OCI-LY1 (cell line): ENCODE data around the gene PDE1A.

ENCODE experiments used
- H2AFZ ChIP-seq: fragments of 200-600 bp; sonication (generic), shearing (Covaris generic); 2 replicates; pipeline ENCODE4 v1.6.0; 2014; ENCODE audit warnings: antibody characterized with exemption, mild to moderate bottlenecking, low read length
- H3F3A ChIP-seq: fragments of 200-600 bp; sonication (generic), shearing (Covaris generic); 2 replicates; pipeline ENCODE4 v1.6.0; 2014; ENCODE audit warnings: mild to moderate bottlenecking, antibody characterized with exemption, low read length, moderate library complexity; ENCODE audit not compliant: insufficient read depth
- H3K27ac ChIP-seq: fragments of 200-600 bp; sonication (generic); 2 replicates; pipeline ENCODE4 v1.5.1; 2014; ENCODE audit warnings: low read length, mixed run types, mild to moderate bottlenecking, low read depth; ENCODE audit not compliant: poor library complexity, severe bottlenecking
- H3K27me3 ChIP-seq: fragments of 200-600 bp; sonication (generic); 2 replicates; pipeline ENCODE4 v1.6.0; 2014; ENCODE audit warnings: antibody characterized with exemption, mild to moderate bottlenecking, low read length, moderate library complexity; ENCODE audit not compliant: insufficient read depth
- H3K36me3 ChIP-seq: fragments of 200-600 bp; sonication (generic); 2 replicates; pipeline ENCODE4 v1.6.1; 2014; ENCODE audit warnings: mild to moderate bottlenecking, antibody characterized with exemption, low read length, moderate library complexity, mixed read lengths; ENCODE audit not compliant: insufficient read depth
- H3K4me1 ChIP-seq: fragments of 200-600 bp; sonication (generic); 2 replicates; pipeline ENCODE4 v1.5.1; 2014; ENCODE audit warnings: mild to moderate bottlenecking, low read length, moderate library complexity; ENCODE audit not compliant: insufficient read depth, severe bottlenecking
- H3K4me2 ChIP-seq: fragments of 200-600 bp; sonication (generic), shearing (Covaris generic); 2 replicates; pipeline ENCODE4 v1.6.1; 2014; ENCODE audit warnings: low read length
- H3K4me3 ChIP-seq: fragments of 200-600 bp; sonication (generic); 2 replicates; pipeline ENCODE4 v1.5.1; 2014; ENCODE audit warnings: low read length, low read depth, mild to moderate bottlenecking, mixed read lengths; ENCODE audit not compliant: poor library complexity, severe bottlenecking
- H3K79me2 ChIP-seq: fragments of 200-600 bp; shearing (Covaris generic); 2 replicates; pipeline ENCODE4 v1.6.1; 2016; ENCODE audit warnings: mixed run types, low read length, mixed read lengths; ENCODE audit not compliant: insufficient read depth
- H3K9ac ChIP-seq: fragments of 200-600 bp; sonication (generic), shearing (Covaris generic); 2 replicates; pipeline ENCODE4 v1.6.1; 2014; ENCODE audit warnings: mild to moderate bottlenecking, low read length, mixed read lengths
- H3K9me2 ChIP-seq: fragments of 200-600 bp; sonication (generic), shearing (Covaris generic); 2 replicates; pipeline ENCODE4 v1.6.1; 2014; ENCODE audit warnings: low read depth, mild to moderate bottlenecking, low read length, mixed read lengths
- H3K9me3 ChIP-seq: fragments of 200-600 bp; shearing (Covaris generic); 2 replicates; pipeline ENCODE4 v1.6.1; 2014; ENCODE audit warnings: low read length, mixed read lengths
- H4K20me1 ChIP-seq: fragments of 200-600 bp; sonication (generic), shearing (Covaris generic); 2 replicates; pipeline ENCODE4 v1.6.0; 2016; ENCODE audit warnings: mild to moderate bottlenecking, low read length; ENCODE audit not compliant: insufficient read depth
- CTCF ChIP-seq: fragments of 200-600 bp; sonication (generic), shearing (Covaris generic); IDR thresholded peaks from 2 replicates; pipeline ENCODE4 v1.5.1; 2017; ENCODE audit warnings: mild to moderate bottlenecking, antibody characterized with exemption, low read length, moderate library complexity, mixed read lengths
- EZH2 ChIP-seq: fragments of 200-600 bp; sonication (generic), shearing (Covaris generic); IDR thresholded peaks from 2 replicates; pipeline ENCODE4 v1.8.0; 2017; ENCODE audit warnings: borderline replicate concordance, mixed run types, mild to moderate bottlenecking, antibody characterized with exemption, low read length, moderate library complexity, mixed read lengths

Gene PDE1A

GRCh38 chr2:182415771-182416170, 11.1 kb downstream of the PDE1A start:
- Histone ChIP-seq H4K20me1 (no peaks in the 10 kb centered on the region), H3K9me3 (no peaks in the 10 kb centered on the region), H3K4me1 (no peaks in the 10 kb centered on the region), H3K36me3 (no peaks in the 10 kb centered on the region), H3K27ac (no peak overlapping the region), H3K9ac (no peak overlapping the region), H2AFZ (no peak overlapping the region), H3K27me3 (no peaks in the 10 kb centered on the region), H3K79me2 (no peaks in the 10 kb centered on the region), H3K4me3 (no peak overlapping the region), H3F3A (no peaks in the 10 kb centered on the region), H3K9me2 (no peaks in the 10 kb centered on the region), H3K4me2 (no peak overlapping the region)
- TF ChIP-seq EZH2 (no peak), CTCF (no peak)

- Histone ChIP-seq H3K36me3 (no peaks in the 10 kb centered on the region), H3K9me3 (no peaks in the 10 kb centered on the region), H2AFZ (no peak overlapping the region), H3F3A (no peaks in the 10 kb centered on the region), H3K4me3 (no peak overlapping the region), H3K79me2 (no peaks in the 10 kb centered on the region), H3K9me2 (no peaks in the 10 kb centered on the region), H4K20me1 (no peaks in the 10 kb centered on the region), H3K9ac (no peak overlapping the region), H3K4me2 (no peak overlapping the region), H3K27me3 (no peaks in the 10 kb centered on the region), H3K27ac (no peak overlapping the region), H3K4me1 (no peaks in the 10 kb centered on the region)
- no peak for TF ChIP-seq EZH2
- TF ChIP-seq CTCF, result no peak
Observed at GRCh38 chr2:182412858-182413257, 14.0 kb downstream of the PDE1A start.

- Histone ChIP-seq H3K27me3 (no peaks in the 10 kb centered on the region), H3K9me2 (no peaks in the 10 kb centered on the region), H3F3A (no peaks in the 10 kb centered on the region), H3K9ac (no peak overlapping the region), H3K79me2 (no peaks in the 10 kb centered on the region), H2AFZ (no peak overlapping the region), H3K4me3 (no peak overlapping the region), H3K36me3 (no peaks in the 10 kb centered on the region), H3K4me1 (no peaks in the 10 kb centered on the region), H3K27ac (no peak overlapping the region), H4K20me1 (no peaks in the 10 kb centered on the region), H3K9me3 (no peaks in the 10 kb centered on the region), H3K4me2 (no peak overlapping the region)
- TF ChIP-seq EZH2 (no peak), CTCF (no peak)
Observed at GRCh38 chr2:182410120-182410519, 16.7 kb downstream of the PDE1A start.
